Fibroblast of skin of back (primary cell): ENCODE data around the gene GPR27.

Experiments
- DNase-seq: peaks from one replicate; pipeline ENCODE4 v3.0.0-alpha.2; 2013

Gene GPR27

GRCh38 chr3:71786217-71786549 is 32.5 kb downstream of the GPR27 start:
- DNase-seq: no peak

DNA sequence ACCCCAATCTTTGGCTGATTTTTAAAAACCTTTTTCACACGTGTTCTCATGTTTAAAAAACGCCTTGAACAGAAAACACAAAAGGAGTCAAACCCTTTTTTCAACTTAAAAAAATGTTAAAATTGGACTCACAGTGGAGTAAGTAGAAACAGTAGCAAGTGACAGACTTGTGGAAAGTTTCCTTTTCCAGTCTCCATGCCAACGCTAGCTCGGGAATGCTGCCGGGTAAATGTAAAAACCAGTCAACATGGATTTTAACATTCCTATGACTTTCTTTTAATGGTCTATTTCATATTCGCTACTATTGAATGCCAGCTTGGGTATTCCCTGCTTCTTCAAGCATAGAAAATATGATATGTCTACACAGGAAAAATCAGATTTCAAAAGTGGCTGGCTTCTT is 32.9 kb downstream of the GPR27 start:
- DNase-seq: peak; percentile 5

GRCh38 chr3:71787851-71788405 is 34.3 kb downstream of the GPR27 start:
- DNase-seq: no peak

- DNase-seq: no peak
Observed at GRCh38 chr3:71789922-71790321, 36.3 kb downstream of the GPR27 start.

DNA sequence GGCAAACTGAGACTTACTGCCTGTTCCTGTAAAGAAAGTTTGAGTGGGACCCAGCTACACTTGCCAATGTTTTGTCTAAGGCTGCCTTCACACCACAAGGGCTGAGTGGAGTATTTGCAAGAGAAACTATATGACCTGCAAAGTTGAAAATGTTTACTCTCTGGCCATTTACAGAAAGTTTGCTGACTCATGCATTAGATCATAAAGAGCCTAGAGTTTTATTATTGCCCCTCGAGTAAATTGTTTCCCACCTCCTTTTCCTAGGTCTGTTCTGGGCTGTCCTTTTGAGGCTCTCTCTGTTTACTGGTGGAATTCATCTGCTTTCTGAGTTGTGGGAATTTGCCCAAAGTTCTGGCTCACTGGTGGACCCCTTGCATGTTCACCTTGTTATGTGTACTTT is 38.0 kb downstream of the GPR27 start:
- no peak for DNase-seq

GRCh38 chr3:71796290-71796689 is 42.6 kb downstream of the GPR27 start:
- no peak for DNase-seq

GRCh38 chr3:71797455-71797854 is 43.8 kb downstream of the GPR27 start:
- DNase-seq: no peak

DNA sequence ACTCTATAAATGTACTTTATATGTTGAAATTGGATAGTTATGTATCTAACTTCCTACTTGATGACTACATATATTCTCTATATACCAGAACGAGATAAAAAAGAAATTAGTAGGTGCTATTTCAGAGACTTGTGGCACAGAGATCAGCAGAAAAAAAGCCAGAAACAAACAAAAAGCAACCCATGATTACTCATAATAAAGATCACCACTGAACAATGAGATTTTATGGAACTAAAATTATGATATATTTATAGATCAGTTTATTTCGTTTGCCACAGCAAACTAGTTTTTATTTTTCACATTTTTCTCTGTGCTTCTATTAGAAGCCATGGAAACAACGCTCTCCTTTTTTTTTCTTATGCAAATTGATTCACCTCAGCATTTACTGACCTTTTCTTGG is 46.4 kb downstream of the GPR27 start:
- DNase-seq: no peak

- no peak for DNase-seq
Observed at GRCh38 chr3:71801986-71802385, 48.3 kb downstream of the GPR27 start.

GRCh38 chr3:71803248-71803647 is 49.6 kb downstream of the GPR27 start:
- no peak for DNase-seq

DNA sequence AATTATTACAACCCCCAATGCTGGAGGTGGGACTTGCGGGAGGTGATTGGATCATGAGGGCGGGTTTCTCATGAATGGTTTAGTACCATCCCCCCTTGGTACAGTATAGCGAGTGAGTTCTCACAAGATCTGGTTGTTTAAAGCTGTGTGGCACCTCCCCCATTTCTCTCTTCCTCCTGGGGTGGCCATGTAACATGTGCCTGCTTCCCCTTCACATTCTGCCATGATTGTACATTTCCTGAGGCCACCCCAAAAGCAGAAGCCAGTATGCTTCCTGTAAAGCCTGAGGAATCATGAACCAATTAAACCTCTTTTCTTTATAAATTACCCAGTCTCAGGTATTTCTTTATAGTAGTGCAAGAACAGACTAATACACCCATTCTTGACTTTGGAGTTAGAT is 51.5 kb downstream of the GPR27 start:
- DNase-seq: no peak

DNA sequence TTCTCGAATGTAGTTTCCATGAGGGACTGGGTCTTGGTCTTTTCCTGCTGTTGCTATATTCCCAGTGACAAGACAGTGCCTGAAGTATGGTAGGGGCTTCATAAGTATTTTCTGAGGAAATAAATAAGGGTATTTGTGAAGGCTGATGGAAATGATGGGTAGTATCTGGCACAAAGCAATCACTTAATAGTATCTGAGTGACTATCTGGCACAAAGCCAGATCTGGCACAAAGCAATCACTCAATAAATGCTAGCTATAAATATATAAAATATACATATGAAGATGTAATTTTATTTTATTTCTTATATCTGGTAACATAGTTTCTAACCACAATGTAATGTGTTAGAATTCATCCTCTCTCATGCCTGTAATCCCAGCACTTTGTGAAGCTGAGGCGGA is 52.0 kb downstream of the GPR27 start:
- DNase-seq: no peak
